ENCODE results near the gene CELF2.

The CELF2 gene

DNA sequence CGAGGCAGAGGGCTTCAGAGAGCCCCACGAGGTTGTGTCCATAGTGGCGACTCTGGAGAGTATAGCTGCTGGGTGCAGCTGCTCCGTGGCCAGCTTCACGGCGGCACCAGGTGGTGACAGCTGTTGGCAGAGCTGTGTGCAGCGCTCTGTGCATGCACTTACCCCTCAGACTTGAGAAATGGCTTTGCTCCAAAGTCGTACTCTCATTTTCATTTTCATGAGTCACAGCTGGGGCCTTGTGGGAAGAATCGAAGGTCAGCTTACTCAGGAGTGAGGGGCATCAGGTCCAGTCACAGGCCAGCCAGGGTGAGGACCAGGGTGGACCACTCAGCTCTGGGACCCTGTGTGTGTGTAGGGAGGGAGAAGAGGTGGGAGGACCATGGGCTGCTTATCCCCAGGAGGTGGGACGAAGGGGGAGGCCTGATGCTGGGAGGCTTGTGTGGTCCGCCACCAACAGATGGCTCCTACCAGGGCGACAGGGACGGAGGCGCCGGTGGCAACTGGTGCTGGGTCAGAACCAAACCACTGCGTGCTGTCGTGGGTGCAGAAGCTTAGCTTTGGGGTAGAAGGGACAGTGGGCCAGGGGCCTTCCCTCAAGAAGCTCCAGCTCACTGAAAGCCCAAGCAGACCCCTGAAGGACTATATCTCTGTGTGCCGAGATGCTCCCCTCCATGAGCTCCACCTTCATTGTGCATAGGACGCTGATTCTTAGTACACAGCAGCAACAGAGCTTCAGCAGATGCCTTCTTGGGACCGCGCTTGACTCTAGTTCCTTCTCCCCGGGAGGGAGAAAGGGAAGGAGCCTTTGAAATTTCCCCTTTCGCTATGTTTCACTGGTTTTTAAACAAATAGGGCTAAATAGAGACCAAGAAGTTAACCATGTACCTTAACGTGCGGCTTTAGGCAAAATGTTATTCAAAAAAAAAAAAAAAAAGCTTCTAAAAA is 225.0 kb downstream of the CELF2 start:
- TF ChIP-seq EZH2phosphoT487 (conservative IDR thresholded peaks at IDR 0.05; ENCODE audit: low read length) = no peak
- TF ChIP-seq, protein P1, sequence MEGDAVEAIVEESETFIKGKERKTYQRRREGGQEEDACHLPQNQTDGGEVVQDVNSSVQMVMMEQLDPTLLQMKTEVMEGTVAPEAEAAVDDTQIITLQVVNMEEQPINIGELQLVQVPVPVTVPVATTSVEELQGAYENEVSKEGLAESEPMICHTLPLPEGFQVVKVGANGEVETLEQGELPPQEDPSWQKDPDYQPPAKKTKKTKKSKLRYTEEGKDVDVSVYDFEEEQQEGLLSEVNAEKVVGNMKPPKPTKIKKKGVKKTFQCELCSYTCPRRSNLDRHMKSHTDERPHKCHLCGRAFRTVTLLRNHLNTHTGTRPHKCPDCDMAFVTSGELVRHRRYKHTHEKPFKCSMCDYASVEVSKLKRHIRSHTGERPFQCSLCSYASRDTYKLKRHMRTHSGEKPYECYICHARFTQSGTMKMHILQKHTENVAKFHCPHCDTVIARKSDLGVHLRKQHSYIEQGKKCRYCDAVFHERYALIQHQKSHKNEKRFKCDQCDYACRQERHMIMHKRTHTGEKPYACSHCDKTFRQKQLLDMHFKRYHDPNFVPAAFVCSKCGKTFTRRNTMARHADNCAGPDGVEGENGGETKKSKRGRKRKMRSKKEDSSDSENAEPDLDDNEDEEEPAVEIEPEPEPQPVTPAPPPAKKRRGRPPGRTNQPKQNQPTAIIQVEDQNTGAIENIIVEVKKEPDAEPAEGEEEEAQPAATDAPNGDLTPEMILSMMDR (IDR thresholded peaks at IDR 0.05; ENCODE audit: insufficient read depth, low read length, poor library complexity, severe bottlenecking) = no peak
- Histone ChIP-seq H4K20me1 (ENCODE audit: low read depth, low read length) (no peaks in the 10 kb centered on the region; the same call in 1 of the 2 replicates), H3K4me3 (ENCODE audit: insufficient read depth, low read length, poor library complexity, severe bottlenecking) (no peak overlapping the region), H3K36me3 (ENCODE audit: low read length) (no peaks in the 10 kb centered on the region), H2AFZ (ENCODE audit: low read depth, low read length, severe bottlenecking) (no peak overlapping the region), H3K9ac (ENCODE audit: low read length) (no peak overlapping the region; the same call in 1 of the 2 replicates), H3K9me2 (replicated peaks; ENCODE audit: insufficient read depth, low read length) (no peaks in the 10 kb centered on the region), H3K27ac (ENCODE audit: low read depth, low read length) (peak overlapping the region; percentile 13; the same call in 1 of the 2 replicates), H3K4me2 (ENCODE audit: low read depth, low read length, poor library complexity, severe bottlenecking) (peak overlapping the region; percentile 57), H3K9me3 (ENCODE audit: insufficient read depth, low read length) (no peaks in the 10 kb centered on the region), H3F3A (ENCODE audit: insufficient read depth) (no peaks in the 10 kb centered on the region), H3K79me2 (ENCODE audit: insufficient read depth, low read length) (no peaks in the 10 kb centered on the region), H3K27me3 (ENCODE audit: low read length) (no peaks in the 10 kb centered on the region)

DNA sequence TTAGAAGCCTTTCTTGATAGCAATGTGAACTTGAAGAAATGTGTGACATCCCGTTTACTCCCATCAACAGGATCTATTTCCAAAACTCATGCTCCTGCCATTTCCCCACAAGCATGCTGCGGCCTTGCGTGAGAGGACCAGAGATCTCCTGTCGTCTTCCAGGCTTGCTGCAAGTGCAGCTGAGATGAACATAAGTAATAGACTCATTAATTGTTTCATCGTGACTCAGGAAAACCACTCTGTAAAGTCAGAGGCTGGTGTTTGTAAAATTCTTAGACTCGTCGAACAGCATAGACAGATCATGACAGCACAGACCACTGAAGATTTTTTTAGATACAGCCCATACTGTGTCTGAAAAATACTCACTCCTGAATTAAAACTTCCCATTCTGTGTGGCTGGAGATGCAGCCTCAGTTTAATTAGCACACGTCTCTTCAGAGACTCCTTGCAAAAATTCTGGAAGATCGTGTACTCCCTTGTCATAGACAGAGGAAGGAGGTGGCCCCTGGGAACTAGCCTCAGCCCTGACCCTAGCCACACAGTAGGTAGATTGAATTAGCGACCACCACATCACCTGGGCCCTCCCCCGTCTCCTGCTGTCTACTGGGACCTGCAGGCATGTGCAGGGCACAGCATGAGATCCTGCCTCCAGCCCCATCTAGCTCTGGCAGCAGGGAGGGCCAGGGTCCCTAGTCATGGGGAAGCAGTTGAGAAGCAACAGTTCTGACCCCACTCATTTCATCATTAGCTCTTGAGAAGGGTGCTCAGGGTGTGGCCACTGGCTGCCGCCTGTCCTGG is 226.0 kb downstream of the CELF2 start:
- H3K36me3 ChIP-seq (ENCODE audit: low read length) = no peaks in the 10 kb centered on the region
- H3K4me2 ChIP-seq (ENCODE audit: low read depth, low read length, poor library complexity, severe bottlenecking) = peak overlapping the region; percentile 57
- H3K27me3 ChIP-seq (ENCODE audit: low read length) = no peaks in the 10 kb centered on the region
- no peak overlapping the region for H2AFZ ChIP-seq (ENCODE audit: low read depth, low read length, severe bottlenecking)
- H3F3A ChIP-seq (ENCODE audit: insufficient read depth) = no peaks in the 10 kb centered on the region
- no peak overlapping the region for H3K9ac ChIP-seq (ENCODE audit: low read length)
- no peaks in the 10 kb centered on the region for H3K79me2 ChIP-seq (ENCODE audit: insufficient read depth, low read length)
- no peaks in the 10 kb centered on the region for H3K9me2 ChIP-seq (replicated peaks; ENCODE audit: insufficient read depth, low read length)
- no peak overlapping the region for H3K4me3 ChIP-seq (ENCODE audit: insufficient read depth, low read length, poor library complexity, severe bottlenecking)
- TF ChIP-seq, protein P1 (IDR thresholded peaks at IDR 0.05; ENCODE audit: insufficient read depth, low read length, poor library complexity, severe bottlenecking) = no peak
- H4K20me1 ChIP-seq (ENCODE audit: low read depth, low read length) = no peaks in the 10 kb centered on the region; the same call in 1 of the 2 replicates
- no peaks in the 10 kb centered on the region for H3K9me3 ChIP-seq (ENCODE audit: insufficient read depth, low read length)
- H3K27ac ChIP-seq (ENCODE audit: low read depth, low read length) = no peak overlapping the region

- H3K27me3 ChIP-seq (ENCODE audit: low read length) = no peaks in the 10 kb centered on the region
- H3K27ac ChIP-seq (ENCODE audit: low read depth, low read length) = no peak overlapping the region
- no peaks in the 10 kb centered on the region for H3K9me2 ChIP-seq (replicated peaks; ENCODE audit: insufficient read depth, low read length)
- H3K9ac ChIP-seq (ENCODE audit: low read length) = no peak overlapping the region
- H4K20me1 ChIP-seq (ENCODE audit: low read depth, low read length) = no peaks in the 10 kb centered on the region; the same call in 1 of the 2 replicates
- no peaks in the 10 kb centered on the region for H3K9me3 ChIP-seq (ENCODE audit: insufficient read depth, low read length)
- H2AFZ ChIP-seq (ENCODE audit: low read depth, low read length, severe bottlenecking) = no peak overlapping the region
- no peak overlapping the region for H3K4me2 ChIP-seq (ENCODE audit: low read depth, low read length, poor library complexity, severe bottlenecking)
- no peaks in the 10 kb centered on the region for H3K79me2 ChIP-seq (ENCODE audit: insufficient read depth, low read length)
- no peak overlapping the region for H3K4me3 ChIP-seq (ENCODE audit: insufficient read depth, low read length, poor library complexity, severe bottlenecking)
- no peak for TF ChIP-seq EZH2phosphoT487 (conservative IDR thresholded peaks at IDR 0.05; ENCODE audit: low read length)
- TF ChIP-seq, protein P1 (IDR thresholded peaks at IDR 0.05; ENCODE audit: insufficient read depth, low read length, poor library complexity, severe bottlenecking) = no peak
- H3F3A ChIP-seq (ENCODE audit: insufficient read depth) = no peaks in the 10 kb centered on the region
- H3K36me3 ChIP-seq (ENCODE audit: low read length) = no peaks in the 10 kb centered on the region
Measured at GRCh38 chr10:11245095-11245479, 227.4 kb downstream of the CELF2 start.

Data from SU-DHL-6 (cell line).